CD14-positive monocyte (primary cell): ENCODE measurements around the gene KIF3B. TPM values are rescaled to one million over a fixed set of nuclear protein-coding genes. Genes with fewer than 3 reads are reported as not detected.
A peak's percentile ranks its signal among the peaks of the same experiment; 100 is the strongest.

Experiments used
- DNase-seq, 3 donors: peaks; one replicate each; pipeline ENCODE4 v3.0.0-alpha.2; 2011 to 2022
- H2AFZ ChIP-seq: 2 replicates; pipeline ENCODE4 v1.6.0; 2012; ENCODE audit warnings: mild to moderate bottlenecking, low read depth, low read length, inconsistent platforms; ENCODE audit not compliant: insufficient read depth, poor library complexity, severe bottlenecking
- H3K27ac ChIP-seq, 2 donors: 1 replicate in 1 of 2; 2 replicates in 1 of 2; pipeline ENCODE4 v1.5.1; 2012 to 2013; ENCODE audit warnings: low read length in 2 of 2, control low read depth in 1 of 2, inconsistent platforms in 1 of 2, low read depth in 1 of 2, mild to moderate bottlenecking in 1 of 2
- H3K27me3 ChIP-seq, 2 donors: one replicate each; pipeline versions ENCODE4 v1.6.0 to v1.6.1; 2011 to 2013; ENCODE audit warnings: low read length in 2 of 2; ENCODE audit not compliant: control insufficient read depth in 2 of 2, insufficient read depth in 2 of 2
- H3K36me3 ChIP-seq, 2 donors: replicated peaks in 1 of 2; 1 replicate in 1 of 2; 2 replicates in 1 of 2; pipeline versions ENCODE4 v1.5.1 to v1.6.1; 2012 to 2013; ENCODE audit warnings: low read length in 2 of 2, control low read depth in 1 of 2, inconsistent platforms in 1 of 2, mild to moderate bottlenecking in 1 of 2; ENCODE audit not compliant: insufficient read depth in 2 of 2, control insufficient read depth in 1 of 2
- H3K4me1 ChIP-seq, 2 donors: 1 replicate in 1 of 2; 2 replicates in 1 of 2; pipeline versions ENCODE4 v1.5.1 to v1.6.1; 2012 to 2013; ENCODE audit warnings: low read length in 2 of 2, control low read depth in 1 of 2, inconsistent platforms in 1 of 2, mild to moderate bottlenecking in 1 of 2, moderate library complexity in 1 of 2; ENCODE audit not compliant: insufficient read depth in 2 of 2, control insufficient read depth in 1 of 2
- H3K4me2 ChIP-seq: replicated peaks from 2 replicates; pipeline ENCODE3; 2012; ENCODE audit warnings: low read length, moderate library complexity, mild to moderate bottlenecking; ENCODE audit not compliant: poor library complexity, severe bottlenecking; ENCODE audit errors: extremely low read depth
- H3K4me3 ChIP-seq, 3 experiments: fragments of 200-600 bp in 1 of 3; sonication (generic) in 1 of 3; replicated peaks in 1 of 3; 1 replicate in 2 of 3; 2 replicates in 1 of 3; pipeline ENCODE4 v1.5.1; 2011 to 2013; ENCODE audit warnings: low read length in 3 of 3, mild to moderate bottlenecking in 3 of 3, control low read depth in 2 of 3, low read depth in 2 of 3, inconsistent platforms in 1 of 3, moderate library complexity in 1 of 3
- H3K79me2 ChIP-seq: 2 replicates; pipeline ENCODE4 v1.6.0; 2012; ENCODE audit warnings: mild to moderate bottlenecking, control low read depth, inconsistent platforms, low read length, moderate library complexity; ENCODE audit not compliant: insufficient read depth
- H3K9ac ChIP-seq: 2 replicates; pipeline ENCODE4 v1.6.0; 2017; ENCODE audit warnings: low read length, mild to moderate bottlenecking; ENCODE audit not compliant: insufficient read depth, poor library complexity, severe bottlenecking
- H3K9me3 ChIP-seq, 2 donors: replicated peaks in 1 of 2; 1 replicate in 1 of 2; 2 replicates in 1 of 2; pipeline versions ENCODE4 v1.5.1 to v1.6.1; 2012 to 2013; ENCODE audit warnings: low read length in 2 of 2, control low read depth in 1 of 2; ENCODE audit not compliant: control insufficient read depth in 1 of 2, insufficient read depth in 1 of 2
- H4K20me1 ChIP-seq: 2 replicates; pipeline ENCODE4 v1.6.0; 2012; ENCODE audit warnings: mild to moderate bottlenecking, low read length, control low read depth, moderate library complexity; ENCODE audit not compliant: insufficient read depth
- H3K27ac Mint-ChIP-seq, 7 donors: one replicate each; pipeline ENCODE4 v1.8.0; 2020; ENCODE audit warnings: mild to moderate bottlenecking in 7 of 7, mixed read lengths in 7 of 7, moderate library complexity in 6 of 7, inconsistent platforms in 2 of 7
- H3K27me3 Mint-ChIP-seq, 3 donors: one replicate each; pipeline ENCODE4 v1.8.0; 2021 to 2022; ENCODE audit warnings: low read depth in 3 of 3, mild to moderate bottlenecking in 3 of 3, mixed read lengths in 3 of 3, moderate library complexity in 3 of 3, inconsistent platforms in 1 of 3
- H3K36me3 Mint-ChIP-seq, 2 donors: one replicate each; pipeline ENCODE4 v1.8.0; 2020; ENCODE audit warnings: mixed read lengths in 2 of 2, inconsistent platforms in 1 of 2, mild to moderate bottlenecking in 1 of 2
- H3K4me1 Mint-ChIP-seq: one replicate; pipeline ENCODE4 v1.8.0; 2020; ENCODE audit warnings: mild to moderate bottlenecking, mixed read lengths
- H3K4me3 Mint-ChIP-seq, 2 donors: one replicate each; pipeline ENCODE4 v1.8.0; 2020; ENCODE audit warnings: mild to moderate bottlenecking in 2 of 2, mixed read lengths in 2 of 2, moderate library complexity in 1 of 2
- H3K9me3 Mint-ChIP-seq, 7 donors: one replicate each; pipeline ENCODE4 v1.8.0; 2020 to 2022; ENCODE audit warnings: mixed read lengths in 7 of 7, mild to moderate bottlenecking in 6 of 7, moderate library complexity in 6 of 7, inconsistent platforms in 2 of 7
- WGBS: methylation state at CpG from one replicate; pipeline ENCODE4 v1.1.5; 2013; ENCODE audit warnings: missing lambda C conversion rate; ENCODE audit not compliant: insufficient coverage; 5-methylcytosine and 5-hydroxymethylcytosine counted together
- intact Hi-C, 2 donors: fragments of 100-400 bp; cut with micrococcal nuclease; formaldehyde crosslinking; loops; one replicate each; pipeline versions ENCODE4 v1.15.0 to v1.15.1; 2023
- polyA plus RNA-seq, 3 donors: library from polyadenylated mRNA; depleted of rRNA in 1 of 3; unstranded in 2 of 3; stranded (reverse) in 1 of 3; fragments of 300-500 nt in 2 of 3; fragments of >200 nt in 1 of 3; fragmentation: Illumina TruSeq in 2 of 3; gene quantifications; 1 replicate in 2 of 3; 2 replicates in 1 of 3; pipeline ENCODE4 v1.2.3, GENCODE V29; 2012 to 2021
- TF ChIP-seq, protein P1 (sequence below): fragments of 200-600 bp; IDR thresholded peaks from one replicate; pipeline ENCODE4 v1.8.0; 2022; ENCODE audit warnings: antibody characterized with exemption, mild to moderate bottlenecking

KIF3B gene
- polyA plus RNA-seq, 3 donors = 1.5 to 7.5 (median 3.4) TPM

DNA sequence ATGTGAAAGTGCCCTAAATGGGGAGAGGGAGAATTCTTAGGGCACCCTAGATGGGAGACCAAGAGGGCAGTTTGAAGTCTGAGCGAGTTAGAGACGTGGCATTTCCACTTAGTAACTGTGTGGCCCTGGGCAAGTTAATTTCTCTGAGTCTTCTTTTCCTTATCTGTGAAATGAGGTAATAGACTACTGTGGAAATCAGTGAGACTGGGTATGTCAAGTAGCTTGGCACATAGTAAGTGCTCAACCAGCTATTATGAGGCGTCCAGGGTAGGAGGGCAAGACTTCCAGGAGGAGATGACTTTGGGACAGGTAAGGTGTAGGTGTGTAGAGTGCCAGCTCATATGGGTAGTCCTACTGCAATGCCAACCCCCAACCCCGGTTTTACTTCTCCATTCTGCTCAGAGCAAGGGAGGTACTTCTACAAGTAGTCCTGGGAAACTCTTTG is 770 bp downstream of the KIF3B start:
- peak overlapping the region; percentile 76 to 89 (median 88) for H3K4me3 ChIP-seq
- peak overlapping the region; percentile 33 to 78 for H3K27ac ChIP-seq
- peak overlapping the region; percentile 77 for H3K9ac ChIP-seq
- peak overlapping the region; percentile 81 to 88 for H3K4me3 Mint-ChIP-seq
- no peaks in the 10 kb centered on the region for H3K27me3 ChIP-seq
- H3K4me1 Mint-ChIP-seq = peaks cover 26% of the 10 kb centered on the region
- H3K9me3 ChIP-seq = no peaks in the 10 kb centered on the region
- H4K20me1 ChIP-seq = peaks cover 9% of the 10 kb centered on the region
- peaks cover 42% of the 10 kb centered on the region for H3K79me2 ChIP-seq
- H3K27ac Mint-ChIP-seq = peak overlapping the region in 6 of 7 donors; percentile 57 to 88 (median 80)
- peaks cover 8 to 20% of the 10 kb centered on the region in 2 donors for H3K36me3 Mint-ChIP-seq
- peaks cover 0 to 2% (median 0%) of the 10 kb centered on the region in 3 donors for H3K27me3 Mint-ChIP-seq
- TF ChIP-seq, protein P1, sequence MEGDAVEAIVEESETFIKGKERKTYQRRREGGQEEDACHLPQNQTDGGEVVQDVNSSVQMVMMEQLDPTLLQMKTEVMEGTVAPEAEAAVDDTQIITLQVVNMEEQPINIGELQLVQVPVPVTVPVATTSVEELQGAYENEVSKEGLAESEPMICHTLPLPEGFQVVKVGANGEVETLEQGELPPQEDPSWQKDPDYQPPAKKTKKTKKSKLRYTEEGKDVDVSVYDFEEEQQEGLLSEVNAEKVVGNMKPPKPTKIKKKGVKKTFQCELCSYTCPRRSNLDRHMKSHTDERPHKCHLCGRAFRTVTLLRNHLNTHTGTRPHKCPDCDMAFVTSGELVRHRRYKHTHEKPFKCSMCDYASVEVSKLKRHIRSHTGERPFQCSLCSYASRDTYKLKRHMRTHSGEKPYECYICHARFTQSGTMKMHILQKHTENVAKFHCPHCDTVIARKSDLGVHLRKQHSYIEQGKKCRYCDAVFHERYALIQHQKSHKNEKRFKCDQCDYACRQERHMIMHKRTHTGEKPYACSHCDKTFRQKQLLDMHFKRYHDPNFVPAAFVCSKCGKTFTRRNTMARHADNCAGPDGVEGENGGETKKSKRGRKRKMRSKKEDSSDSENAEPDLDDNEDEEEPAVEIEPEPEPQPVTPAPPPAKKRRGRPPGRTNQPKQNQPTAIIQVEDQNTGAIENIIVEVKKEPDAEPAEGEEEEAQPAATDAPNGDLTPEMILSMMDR = no peak
- peaks cover 24 to 33% of the 10 kb centered on the region in 2 donors for H3K4me1 ChIP-seq
- peak overlapping the region; percentile 96 for H3K4me2 ChIP-seq
- peaks cover 0 to 20% of the 10 kb centered on the region in 2 donors for H3K36me3 ChIP-seq
- peak overlapping the region; percentile 93 for H2AFZ ChIP-seq
- H3K9me3 Mint-ChIP-seq = peaks cover 0 to 4% (median 0%) of the 10 kb centered on the region in 7 donors
- 25% methylated on average over 2 of the region's 4 CpGs for WGBS
- intact Hi-C loops = no loop called here
- DNase-seq = peak in 2 of 3 donors; percentile 35 to 36

DNA sequence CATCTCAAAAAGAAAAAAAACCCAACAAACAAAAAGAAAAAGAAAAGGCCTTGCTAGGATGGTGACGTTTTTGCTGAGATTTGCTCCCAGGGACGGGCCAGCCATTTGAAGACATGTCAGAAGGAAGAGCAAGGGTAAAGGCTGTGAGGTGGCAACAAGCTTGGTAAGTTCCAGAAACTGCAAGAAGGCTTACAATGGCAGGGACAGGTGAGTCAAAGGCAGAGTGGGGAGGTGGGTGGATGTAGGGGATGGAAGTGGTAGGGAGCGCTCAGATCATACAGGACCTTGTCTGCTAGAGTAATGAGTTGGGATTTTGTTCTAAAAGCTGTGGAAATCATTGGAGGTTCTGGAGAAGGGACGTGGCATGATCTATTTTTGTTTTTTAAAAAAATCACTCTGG is 4.3 kb downstream of the KIF3B start:
- Mint-ChIP-seq H3K36me3 (peaks cover 19 to 23% of the 10 kb centered on the region in 2 donors), H3K9me3 (peaks cover 0 to 4% (median 0%) of the 10 kb centered on the region in 7 donors), H3K27me3 (peaks cover 0 to 2% (median 0%) of the 10 kb centered on the region in 3 donors), H3K27ac (peak overlapping the region in 1 of 7 donors; percentile 18), H3K4me3 (no peak overlapping the region), H3K4me1 (peaks cover 35% of the 10 kb centered on the region)
- Histone ChIP-seq H2AFZ (no peak overlapping the region), H3K27ac (no peak overlapping the region), H3K4me2 (no peak overlapping the region), H3K4me1 (peaks cover 26 to 36% of the 10 kb centered on the region in 2 donors), H3K9me3 (no peaks in the 10 kb centered on the region), H3K36me3 (peaks cover 0 to 27% of the 10 kb centered on the region in 2 donors), H3K4me3 (no peak overlapping the region), H3K9ac (no peak overlapping the region), H4K20me1 (peaks cover 15% of the 10 kb centered on the region), H3K79me2 (peaks cover 43% of the 10 kb centered on the region), H3K27me3 (no peaks in the 10 kb centered on the region)
- 95% methylated on average over 4 of the region's 4 CpGs for WGBS
- intact Hi-C loops = no loop called here
- TF ChIP-seq, protein P1 = no peak
- no peak for DNase-seq
